HG02571 (cell line): Measurements from ENCODE around the gene U2SURP.
"Not testable (repeated sequence)": the region's sequence is repeated elsewhere in the genome, so short reads cannot be mapped to it uniquely, and the experiment has no call there.

Experiments used
- ATAC-seq: cut with Tn5 transposase; IDR thresholded peaks from one replicate; pipeline ENCODE4 v1.9.1; 2021; ENCODE audit warnings: mild to moderate bottlenecking, moderate library complexity; ENCODE audit not compliant: unreplicated experiment

Gene U2SURP

GRCh38 chr3:142976621-142977398 lies 24.6 kb upstream of the U2SURP start:
- no peak for ATAC-seq

- no peak for ATAC-seq
Observed at GRCh38 chr3:142977399-142977728, 24.0 kb upstream of the U2SURP start.

- no peak for ATAC-seq
Observed at GRCh38 chr3:142981108-142981507, 20.3 kb upstream of the U2SURP start.

- no peak for ATAC-seq
Observed at GRCh38 chr3:142982038-142982773, 19.2 kb upstream of the U2SURP start.

- no peak for ATAC-seq
Observed at GRCh38 chr3:142983318-142983717, 18.1 kb upstream of the U2SURP start.

GRCh38 chr3:142984255-142984654 lies 17.1 kb upstream of the U2SURP start:
- ATAC-seq, result no peak

GRCh38 chr3:142987080-142987700 lies 14.2 kb upstream of the U2SURP start:
- no peak for ATAC-seq

GRCh38 chr3:142987707-142988106 lies 13.7 kb upstream of the U2SURP start:
- ATAC-seq, result no peak

- ATAC-seq, result not testable (repeated sequence)
Observed at GRCh38 chr3:142988221-142988620, 13.1 kb upstream of the U2SURP start.

- not testable (repeated sequence) for ATAC-seq
Observed at GRCh38 chr3:142988826-142989225, 12.5 kb upstream of the U2SURP start.

- no peak for ATAC-seq
Observed at GRCh38 chr3:142990721-142991120, 10.6 kb upstream of the U2SURP start.

- ATAC-seq, result no peak
Observed at GRCh38 chr3:142992323-142992722, 9.0 kb upstream of the U2SURP start.

- ATAC-seq, result no peak
Observed at GRCh38 chr3:142993958-142994442, 7.4 kb upstream of the U2SURP start.

GRCh38 chr3:142997330-142997729 lies 4.0 kb upstream of the U2SURP start:
- no peak for ATAC-seq

- ATAC-seq, result no peak
Observed at GRCh38 chr3:142998439-142998838, 2.9 kb upstream of the U2SURP start.

GRCh38 chr3:142999881-143000280 lies 1.5 kb upstream of the U2SURP start:
- ATAC-seq, result no peak

- no peak for ATAC-seq
Observed at GRCh38 chr3:143000528-143000927, 842 bp upstream of the U2SURP start.

- ATAC-seq, result peak; percentile 65
Observed at GRCh38 chr3:143001034-143001368, 369 bp upstream of the U2SURP start.

- peak; percentile 23 for ATAC-seq
Observed at GRCh38 chr3:143002083-143002712, 828 bp downstream of the U2SURP start.

GRCh38 chr3:143002727-143003126 lies 1.4 kb downstream of the U2SURP start:
- no peak for ATAC-seq

- no peak for ATAC-seq
Observed at GRCh38 chr3:143004823-143005222, 3.5 kb downstream of the U2SURP start.
